ENCODE measurements around the gene ZNF502.

Gene ZNF502

DNA sequence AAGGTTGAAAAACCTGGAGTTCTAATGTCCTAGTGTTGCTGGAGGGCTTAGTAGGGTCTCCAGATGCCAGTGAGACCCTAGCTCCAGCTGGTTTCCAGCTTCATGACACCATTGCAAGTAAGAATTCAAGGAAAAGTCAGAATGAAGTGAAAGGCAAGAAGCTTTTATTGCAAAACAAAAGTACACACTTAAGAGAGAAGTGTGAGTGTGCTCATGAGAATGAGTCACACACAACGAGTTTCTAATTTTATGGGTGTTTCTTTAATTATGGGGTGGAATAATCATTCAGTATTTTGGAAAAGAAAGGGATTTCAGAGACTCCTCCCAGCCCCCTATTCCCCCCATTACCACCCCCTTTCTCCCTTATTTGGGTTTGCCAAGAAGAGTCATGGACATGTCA, 24.6 kb upstream of the ZNF502 start:
- H3K4me1 ChIP-seq (ENCODE audit: insufficient read depth, low read length) = no peaks in the 10 kb centered on the region
- H3K9ac ChIP-seq (ENCODE audit: low read depth, low read length) = no peak overlapping the region
- no peak overlapping the region for H3K4me3 ChIP-seq (ENCODE audit: low read length)
- no peaks in the 10 kb centered on the region for H3K27me3 ChIP-seq (ENCODE audit: insufficient read depth, low read length)
- WGBS = 58% methylated on average over 1 of the region's 1 CpG
- H3K9me3 ChIP-seq (ENCODE audit: insufficient read depth, low read depth, low read length) = peaks cover 21% of the 10 kb centered on the region; the same call in 1 of the 2 replicates
- H3K36me3 ChIP-seq (ENCODE audit: insufficient read depth, low read length) = peaks cover 14% of the 10 kb centered on the region; the same call in 1 of the 2 replicates
- no peak overlapping the region for H3K27ac ChIP-seq (ENCODE audit: low read depth, low read length)

DNA sequence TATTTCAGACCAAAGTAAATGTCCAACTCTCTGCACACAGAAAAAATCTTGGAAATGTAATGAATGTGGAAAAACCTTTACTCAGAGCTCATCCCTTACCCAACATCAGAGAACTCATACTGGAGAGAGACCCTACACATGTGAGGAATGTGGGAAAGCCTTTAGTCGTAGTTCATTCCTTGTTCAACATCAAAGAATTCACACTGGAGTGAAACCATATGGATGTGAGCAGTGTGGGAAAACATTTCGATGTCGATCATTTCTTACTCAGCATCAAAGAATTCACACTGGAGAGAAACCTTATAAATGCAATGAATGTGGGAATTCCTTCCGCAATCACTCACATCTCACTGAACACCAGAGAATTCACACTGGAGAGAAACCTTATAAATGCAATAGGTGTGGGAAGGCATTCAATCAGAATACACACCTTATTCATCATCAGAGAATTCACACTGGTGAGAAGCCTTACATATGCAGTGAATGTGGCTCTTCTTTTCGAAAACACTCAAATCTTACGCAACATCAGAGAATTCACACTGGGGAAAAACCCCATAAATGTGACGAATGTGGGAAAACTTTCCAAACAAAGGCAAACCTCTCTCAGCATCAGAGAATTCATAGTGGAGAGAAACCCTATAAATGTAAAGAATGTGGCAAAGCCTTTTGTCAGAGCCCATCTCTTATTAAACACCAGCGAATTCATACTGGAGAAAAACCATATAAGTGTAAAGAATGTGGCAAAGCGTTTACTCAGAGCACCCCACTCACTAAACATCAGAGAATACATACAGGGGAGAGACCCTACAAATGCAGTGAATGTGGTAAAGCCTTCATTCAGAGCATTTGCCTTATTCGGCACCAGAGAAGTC, 9.0 kb downstream of the ZNF502 start:
- Histone ChIP-seq H3K27me3 (ENCODE audit: insufficient read depth, low read length) (no peaks in the 10 kb centered on the region), H3K9me3 (ENCODE audit: insufficient read depth, low read depth, low read length) (peaks cover 98% of the 10 kb centered on the region), H3K36me3 (ENCODE audit: insufficient read depth, low read length) (peaks cover 66% of the 10 kb centered on the region), H3K4me1 (ENCODE audit: insufficient read depth, low read length) (no peaks in the 10 kb centered on the region), H3K4me3 (ENCODE audit: low read length) (peak overlapping the region; percentile 21; the same call in 1 of the 2 replicates), H3K9ac (ENCODE audit: low read depth, low read length) (no peak overlapping the region), H3K27ac (ENCODE audit: low read depth, low read length) (no peak overlapping the region)
- 97% methylated on average over 6 of the region's 10 CpGs for WGBS

GRCh38 chr3:44722103-44722401, 9.6 kb downstream of the ZNF502 start:
- Histone ChIP-seq H3K27ac (ENCODE audit: low read depth, low read length) (no peak overlapping the region), H3K27me3 (ENCODE audit: insufficient read depth, low read length) (no peaks in the 10 kb centered on the region), H3K9me3 (ENCODE audit: insufficient read depth, low read depth, low read length) (peaks cover 93% of the 10 kb centered on the region), H3K9ac (ENCODE audit: low read depth, low read length) (no peak overlapping the region), H3K4me1 (ENCODE audit: insufficient read depth, low read length) (no peaks in the 10 kb centered on the region), H3K36me3 (ENCODE audit: insufficient read depth, low read length) (peaks cover 61% of the 10 kb centered on the region), H3K4me3 (ENCODE audit: low read length) (peak overlapping the region; percentile 12; the same call in 1 of the 2 replicates)
- WGBS = 100% methylated on average over 1 of the region's 1 CpG

- Histone ChIP-seq H3K9me3 (ENCODE audit: insufficient read depth, low read depth, low read length) (peaks cover 79% of the 10 kb centered on the region), H3K27ac (ENCODE audit: low read depth, low read length) (peak within 1 kb of the TSS; percentile 57), H3K36me3 (ENCODE audit: insufficient read depth, low read length) (peaks cover 36% of the 10 kb centered on the region), H3K4me3 (ENCODE audit: low read length) (peak within 1 kb of the TSS; percentile 84), H3K27me3 (ENCODE audit: insufficient read depth, low read length) (no peaks in the 10 kb centered on the region), H3K4me1 (ENCODE audit: insufficient read depth, low read length) (no peaks in the 10 kb centered on the region), H3K9ac (ENCODE audit: low read depth, low read length) (peak within 1 kb of the TSS; percentile 82)
- 4% methylated on average over 46 of the region's 46 CpGs for WGBS
These were observed 17.0 kb downstream of the ZNF502 start, which contains the start of gene ZNF501 for GRCh38 chr3:44729384-44729910. Gene ZNF501, plus strand, starts transcription at chr3:44729635. Its CDS starts 4,787 bp downstream, at chr3:44734422.

GRCh38 chr3:44734646-44735168, 22.2 kb downstream of the ZNF502 start:
- Histone ChIP-seq H3K9me3 (ENCODE audit: insufficient read depth, low read depth, low read length) (peaks cover 88% of the 10 kb centered on the region), H3K27ac (ENCODE audit: low read depth, low read length) (no peak overlapping the region), H3K27me3 (ENCODE audit: insufficient read depth, low read length) (no peaks in the 10 kb centered on the region), H3K4me3 (ENCODE audit: low read length) (no peak overlapping the region), H3K9ac (ENCODE audit: low read depth, low read length) (no peak overlapping the region), H3K4me1 (ENCODE audit: insufficient read depth, low read length) (no peaks in the 10 kb centered on the region), H3K36me3 (ENCODE audit: insufficient read depth, low read length) (peaks cover 58% of the 10 kb centered on the region)
- WGBS = 95% methylated on average over 3 of the region's 3 CpGs

- H3K9me3 ChIP-seq (ENCODE audit: insufficient read depth, low read depth, low read length) = peaks cover 16% of the 10 kb centered on the region; the same call in 1 of the 2 replicates
- H3K4me1 ChIP-seq (ENCODE audit: insufficient read depth, low read length) = peaks cover 5% of the 10 kb centered on the region
- peak overlapping the region; percentile 96 for H3K4me3 ChIP-seq (ENCODE audit: low read length)
- WGBS = 2% methylated on average over 15 of the region's 15 CpGs
- H3K27ac ChIP-seq (ENCODE audit: low read depth, low read length) = peak overlapping the region; percentile 97
- no peaks in the 10 kb centered on the region for H3K27me3 ChIP-seq (ENCODE audit: insufficient read depth, low read length)
- H3K9ac ChIP-seq (ENCODE audit: low read depth, low read length) = peak overlapping the region; percentile 98
- H3K36me3 ChIP-seq (ENCODE audit: insufficient read depth, low read length) = peaks cover 54% of the 10 kb centered on the region
These were observed 48.6 kb downstream of the ZNF502 start for GRCh38 chr3:44761101-44761423.

GRCh38 chr3:44761424-44762169, 49.1 kb downstream of the ZNF502 start, which contains the start of the genes KIAA1143 and KIF15:
Gene KIAA1143, minus strand, starts transcription at chr3:44761619. Its CDS starts 17 bp downstream, at chr3:44761602.
Gene KIF15, plus strand, starts transcription at chr3:44761794. Its CDS starts 72 bp downstream, at chr3:44761866.
- Histone ChIP-seq H3K9me3 (ENCODE audit: insufficient read depth, low read depth, low read length) (peaks cover 20% of the 10 kb centered on the region; the same call in 1 of the 2 replicates), H3K4me1 (ENCODE audit: insufficient read depth, low read length) (peaks cover 5% of the 10 kb centered on the region), H3K27ac (ENCODE audit: low read depth, low read length) (peak within 1 kb of the TSS; percentile 97), H3K9ac (ENCODE audit: low read depth, low read length) (peak within 1 kb of the TSS; percentile 98), H3K4me3 (ENCODE audit: low read length) (peak within 1 kb of the TSS; percentile 96), H3K27me3 (ENCODE audit: insufficient read depth, low read length) (no peaks in the 10 kb centered on the region), H3K36me3 (ENCODE audit: insufficient read depth, low read length) (peaks cover 54% of the 10 kb centered on the region)
- under 1% methylated on average over 64 of the region's 64 CpGs for WGBS

GRCh38 chr3:44762170-44762677, 49.8 kb downstream of the ZNF502 start:
- H3K27me3 ChIP-seq (ENCODE audit: insufficient read depth, low read length) = no peaks in the 10 kb centered on the region

GRCh38 chr3:44762690-44763089, 50.2 kb downstream of the ZNF502 start:
- Histone ChIP-seq H3K9ac (ENCODE audit: low read depth, low read length) (peak overlapping the region; percentile 98), H3K27me3 (ENCODE audit: insufficient read depth, low read length) (no peaks in the 10 kb centered on the region), H3K27ac (ENCODE audit: low read depth, low read length) (peak overlapping the region; percentile 97; the same call in 1 of the 2 replicates), H3K36me3 (ENCODE audit: insufficient read depth, low read length) (peaks cover 46% of the 10 kb centered on the region), H3K4me1 (ENCODE audit: insufficient read depth, low read length) (peaks cover 5% of the 10 kb centered on the region), H3K4me3 (ENCODE audit: low read length) (peak overlapping the region; percentile 96), H3K9me3 (ENCODE audit: insufficient read depth, low read depth, low read length) (peaks cover 25% of the 10 kb centered on the region; the same call in 1 of the 2 replicates)
- WGBS = 36% methylated on average over 5 of the region's 5 CpGs

More at GRCh38 chr3:44762170-44762677, 49.8 kb downstream of the ZNF502 start:
- H3K9ac ChIP-seq (ENCODE audit: low read depth, low read length) = peak overlapping the region; percentile 98
- under 1% methylated on average over 8 of the region's 9 CpGs for WGBS
- H3K4me3 ChIP-seq (ENCODE audit: low read length) = peak overlapping the region; percentile 96
- H3K36me3 ChIP-seq (ENCODE audit: insufficient read depth, low read length) = peaks cover 48% of the 10 kb centered on the region
- peaks cover 5% of the 10 kb centered on the region for H3K4me1 ChIP-seq (ENCODE audit: insufficient read depth, low read length)
- H3K27ac ChIP-seq (ENCODE audit: low read depth, low read length) = peak overlapping the region; percentile 97
- peaks cover 23% of the 10 kb centered on the region; the same call in 1 of the 2 replicates for H3K9me3 ChIP-seq (ENCODE audit: insufficient read depth, low read depth, low read length)

- no peaks in the 10 kb centered on the region for H3K27me3 ChIP-seq (ENCODE audit: insufficient read depth, low read length)
- no peak overlapping the region for H3K9ac ChIP-seq (ENCODE audit: low read depth, low read length)
- peaks cover 32% of the 10 kb centered on the region for H3K9me3 ChIP-seq (ENCODE audit: insufficient read depth, low read depth, low read length)
- no peak overlapping the region for H3K27ac ChIP-seq (ENCODE audit: low read depth, low read length)
- peaks cover 42% of the 10 kb centered on the region for H3K36me3 ChIP-seq (ENCODE audit: insufficient read depth, low read length)
- H3K4me3 ChIP-seq (ENCODE audit: low read length) = no peak overlapping the region
- peaks cover 5% of the 10 kb centered on the region for H3K4me1 ChIP-seq (ENCODE audit: insufficient read depth, low read length)
These were observed 51.8 kb downstream of the ZNF502 start for GRCh38 chr3:44764248-44764647.

All from HUES64 (cell line).